Parathyroid adenoma (tissue), 2 donors: ENCODE data around the gene SENP8.
A peak's percentile ranks its signal among the peaks of the same experiment; 100 is the strongest.

Experiments used
- H2AFZ ChIP-seq: fragments of 300-600 bp; sonication (generic); one replicate; pipeline ENCODE4 v1.7.0; 2017; ENCODE audit warnings: antibody characterized with exemption, mild to moderate bottlenecking
- H3K27ac ChIP-seq: fragments of 300-600 bp; sonication (generic); one replicate; pipeline ENCODE4 v1.7.0; 2017
- H3K27me3 ChIP-seq: fragments of 300-600 bp; sonication (generic); one replicate; pipeline ENCODE4 v1.7.0; 2017; ENCODE audit warnings: low read length; ENCODE audit not compliant: control insufficient read depth, insufficient read depth
- H3K36me3 ChIP-seq: fragments of 300-600 bp; sonication (generic); one replicate; pipeline ENCODE4 v1.7.0; 2017; ENCODE audit warnings: low read length; ENCODE audit not compliant: control insufficient read depth, insufficient read depth
- H3K4me1 ChIP-seq: fragments of 300-600 bp; sonication (generic); one replicate; pipeline ENCODE4 v1.7.0; 2017; ENCODE audit warnings: control low read depth
- H3K4me2 ChIP-seq: fragments of 300-600 bp; sonication (generic); one replicate; pipeline ENCODE4 v1.7.0; 2017; ENCODE audit warnings: low read length
- H3K4me3 ChIP-seq: fragments of 300-600 bp; sonication (generic); one replicate; pipeline ENCODE4 v1.7.0; 2017; ENCODE audit warnings: low read depth, low read length
- H3K79me2 ChIP-seq: fragments of 300-600 bp; sonication (generic); one replicate; pipeline ENCODE4 v1.7.0; 2017; ENCODE audit warnings: control low read depth
- H3K9ac ChIP-seq: fragments of 300-600 bp; sonication (generic); one replicate; pipeline ENCODE4 v1.7.0; 2017; ENCODE audit warnings: mild to moderate bottlenecking
- H3K9me3 ChIP-seq: fragments of 300-600 bp; sonication (generic); one replicate; pipeline ENCODE4 v1.7.0; 2017; ENCODE audit warnings: low read length; ENCODE audit not compliant: control insufficient read depth
- TF ChIP-seq, protein P1 (sequence below): fragments of 300-600 bp; sonication (generic); IDR thresholded peaks from one replicate; pipeline ENCODE4 v1.7.0; 2017; ENCODE audit warnings: antibody characterized with exemption, mild to moderate bottlenecking
- donor health status: primary hyperparathyroidism.

Gene SENP8

DNA sequence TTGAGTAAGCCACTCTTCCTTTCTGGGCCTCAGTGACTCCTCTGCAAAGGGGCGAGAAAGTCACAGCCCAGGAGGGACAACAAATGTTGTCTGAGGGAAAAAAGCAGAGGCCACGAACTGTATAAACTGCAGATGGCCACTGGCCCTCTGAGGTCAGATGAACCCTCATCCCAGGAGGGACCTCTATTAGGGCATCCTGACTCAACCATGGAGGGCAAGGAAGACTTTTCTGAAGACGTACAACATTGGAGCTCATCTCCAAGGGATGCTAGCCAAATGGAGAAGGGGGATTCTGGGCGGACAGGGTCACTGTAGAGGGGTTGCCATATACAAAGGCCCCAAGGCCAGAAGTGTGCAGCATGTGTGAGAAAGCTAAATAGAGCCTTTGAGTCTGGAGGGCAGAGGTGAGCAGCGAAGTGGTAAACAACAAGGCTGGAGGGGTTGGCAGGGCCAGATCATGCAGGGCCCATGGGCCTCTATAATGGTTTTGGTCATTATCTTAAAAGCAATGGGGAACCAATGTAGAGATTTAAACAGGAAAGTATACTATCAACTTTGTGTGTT lies 62.6 kb downstream of the SENP8 start:
- TF ChIP-seq, protein P1, sequence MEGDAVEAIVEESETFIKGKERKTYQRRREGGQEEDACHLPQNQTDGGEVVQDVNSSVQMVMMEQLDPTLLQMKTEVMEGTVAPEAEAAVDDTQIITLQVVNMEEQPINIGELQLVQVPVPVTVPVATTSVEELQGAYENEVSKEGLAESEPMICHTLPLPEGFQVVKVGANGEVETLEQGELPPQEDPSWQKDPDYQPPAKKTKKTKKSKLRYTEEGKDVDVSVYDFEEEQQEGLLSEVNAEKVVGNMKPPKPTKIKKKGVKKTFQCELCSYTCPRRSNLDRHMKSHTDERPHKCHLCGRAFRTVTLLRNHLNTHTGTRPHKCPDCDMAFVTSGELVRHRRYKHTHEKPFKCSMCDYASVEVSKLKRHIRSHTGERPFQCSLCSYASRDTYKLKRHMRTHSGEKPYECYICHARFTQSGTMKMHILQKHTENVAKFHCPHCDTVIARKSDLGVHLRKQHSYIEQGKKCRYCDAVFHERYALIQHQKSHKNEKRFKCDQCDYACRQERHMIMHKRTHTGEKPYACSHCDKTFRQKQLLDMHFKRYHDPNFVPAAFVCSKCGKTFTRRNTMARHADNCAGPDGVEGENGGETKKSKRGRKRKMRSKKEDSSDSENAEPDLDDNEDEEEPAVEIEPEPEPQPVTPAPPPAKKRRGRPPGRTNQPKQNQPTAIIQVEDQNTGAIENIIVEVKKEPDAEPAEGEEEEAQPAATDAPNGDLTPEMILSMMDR: no peak
- peaks cover 4% of the 10 kb centered on the region for H3K4me1 ChIP-seq
- H3K79me2 ChIP-seq: no peaks in the 10 kb centered on the region
- no peak overlapping the region for H3K4me3 ChIP-seq
- no peak overlapping the region for H3K27ac ChIP-seq
- no peaks in the 10 kb centered on the region for H3K27me3 ChIP-seq
- no peak overlapping the region for H2AFZ ChIP-seq
- H3K9me3 ChIP-seq: no peaks in the 10 kb centered on the region
- no peak overlapping the region for H3K9ac ChIP-seq
- H3K36me3 ChIP-seq: no peaks in the 10 kb centered on the region
- H3K4me2 ChIP-seq: no peak overlapping the region

DNA sequence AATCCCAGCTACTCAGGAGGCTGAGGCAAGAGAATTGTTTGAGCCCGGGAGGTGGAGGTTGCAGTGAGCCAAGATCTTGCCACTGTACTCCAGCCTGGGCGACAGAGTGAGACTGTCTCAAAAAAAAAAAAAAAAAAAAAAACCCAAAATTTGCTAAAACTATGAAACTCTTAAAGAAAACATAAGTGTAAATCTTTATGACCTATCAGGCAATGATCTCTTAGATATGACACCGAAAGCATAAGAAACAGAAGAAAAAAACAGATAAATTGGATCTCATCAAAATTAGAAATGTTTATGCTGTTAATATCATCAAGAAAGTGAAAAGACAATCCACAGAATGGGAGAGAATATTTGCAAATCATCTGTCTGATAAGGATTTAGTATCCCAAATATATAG lies 64.0 kb downstream of the SENP8 start:
- no peak overlapping the region for H3K27ac ChIP-seq
- no peaks in the 10 kb centered on the region for H3K36me3 ChIP-seq
- TF ChIP-seq, protein P1: no peak
- H3K79me2 ChIP-seq: no peaks in the 10 kb centered on the region
- H3K4me1 ChIP-seq: peaks cover 4% of the 10 kb centered on the region
- H3K27me3 ChIP-seq: no peaks in the 10 kb centered on the region
- H2AFZ ChIP-seq: no peak overlapping the region
- no peak overlapping the region for H3K4me3 ChIP-seq
- no peaks in the 10 kb centered on the region for H3K9me3 ChIP-seq
- H3K4me2 ChIP-seq: no peak overlapping the region
- H3K9ac ChIP-seq: no peak overlapping the region

DNA sequence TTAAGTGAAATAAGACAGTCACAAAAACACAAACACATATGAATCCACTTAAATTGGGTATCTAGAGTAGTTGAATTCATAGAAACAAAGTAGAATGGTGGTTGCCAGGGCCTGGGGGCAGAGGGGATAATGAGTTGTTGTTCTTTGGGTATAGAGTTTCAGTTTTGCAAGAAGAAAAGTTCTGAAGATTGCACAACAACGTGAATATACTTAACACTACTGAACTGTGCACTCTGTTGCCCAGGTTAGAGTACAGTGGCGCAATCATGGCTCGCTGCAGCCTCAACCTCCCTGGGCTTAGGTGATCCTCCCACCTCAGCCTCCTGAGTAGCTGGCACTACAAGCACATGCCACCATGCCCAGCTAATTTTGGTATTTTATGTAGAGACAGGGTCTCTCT lies 64.5 kb downstream of the SENP8 start:
- Histone ChIP-seq H3K4me1 (peaks cover 4% of the 10 kb centered on the region), H3K27ac (no peak overlapping the region), H3K79me2 (no peaks in the 10 kb centered on the region), H3K4me2 (no peak overlapping the region), H3K36me3 (no peaks in the 10 kb centered on the region), H2AFZ (no peak overlapping the region), H3K9me3 (no peaks in the 10 kb centered on the region), H3K9ac (no peak overlapping the region), H3K27me3 (no peaks in the 10 kb centered on the region), H3K4me3 (no peak overlapping the region)
- TF ChIP-seq, protein P1: no peak

DNA sequence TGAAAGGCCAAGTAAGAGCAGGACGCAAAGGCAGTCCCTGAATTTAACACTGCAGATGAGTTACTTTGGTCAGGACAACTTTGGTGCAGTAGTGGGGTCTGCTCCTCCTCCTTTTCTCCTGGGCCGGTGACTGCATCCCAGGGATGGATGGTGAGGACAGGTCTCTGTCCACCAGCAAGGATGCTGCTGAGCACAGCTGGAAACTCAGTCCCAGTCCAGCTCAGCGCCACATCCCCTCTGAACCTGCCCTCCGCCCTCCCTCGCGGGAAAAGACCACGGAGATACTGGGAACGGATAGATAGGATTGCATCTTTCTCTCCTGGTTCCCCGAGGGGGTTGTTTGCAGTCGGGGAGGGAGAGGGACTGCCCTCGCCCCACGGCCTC lies 65.6 kb downstream of the SENP8 start:
- Histone ChIP-seq H3K36me3 (no peaks in the 10 kb centered on the region), H3K4me2 (no peak overlapping the region), H3K27ac (no peak overlapping the region), H3K9me3 (no peaks in the 10 kb centered on the region), H3K4me1 (peaks cover 4% of the 10 kb centered on the region), H3K9ac (no peak overlapping the region), H3K4me3 (no peak overlapping the region), H2AFZ (no peak overlapping the region), H3K27me3 (no peaks in the 10 kb centered on the region), H3K79me2 (no peaks in the 10 kb centered on the region)
- TF ChIP-seq, protein P1: no peak

DNA sequence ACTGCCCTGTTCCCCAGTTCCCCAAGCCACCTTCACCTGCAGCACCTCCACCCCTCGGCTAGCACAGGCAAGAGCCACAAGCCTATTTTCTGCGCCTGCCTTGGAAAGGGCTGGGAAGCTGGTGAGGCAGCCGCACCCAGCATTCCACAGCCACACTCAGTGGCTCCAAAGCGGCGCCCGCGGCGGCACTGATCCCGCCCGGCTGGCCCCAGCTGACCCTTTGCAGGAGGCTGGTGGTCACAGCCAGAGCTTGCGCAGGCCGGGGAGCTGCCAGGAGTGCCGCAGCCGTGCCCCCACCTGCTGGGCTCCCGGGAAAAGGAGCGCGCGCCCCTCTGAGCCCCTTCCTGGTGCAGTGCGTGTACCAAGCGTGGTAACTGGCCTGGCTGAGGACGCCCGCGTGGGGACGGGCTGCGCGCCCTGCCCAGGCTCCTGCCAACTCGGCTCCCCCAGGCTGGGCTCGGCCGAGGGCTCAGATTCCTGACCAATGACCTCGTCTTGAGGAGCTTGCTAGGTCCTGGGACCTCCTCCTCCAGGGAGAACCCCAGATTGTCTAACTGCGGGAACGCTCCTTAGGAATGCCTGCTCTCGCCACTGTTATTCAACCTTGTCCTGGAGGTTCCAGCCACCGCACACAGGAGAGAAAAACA lies 66.1 kb downstream of the SENP8 start:
- Histone ChIP-seq H3K4me3 (peak overlapping the region; percentile 16), H2AFZ (peak overlapping the region; percentile 73), H3K4me2 (peak overlapping the region; percentile 35), H3K9me3 (no peaks in the 10 kb centered on the region), H3K27me3 (no peaks in the 10 kb centered on the region), H3K79me2 (no peaks in the 10 kb centered on the region), H3K36me3 (no peaks in the 10 kb centered on the region), H3K9ac (no peak overlapping the region), H3K27ac (no peak overlapping the region), H3K4me1 (peaks cover 4% of the 10 kb centered on the region)
- TF ChIP-seq, protein P1: no peak
